ENCODE data around the gene ZC3H12D. TPM values are rescaled to one million over a fixed set of nuclear protein-coding genes. Genes with fewer than 3 reads are reported as not detected.

The ZC3H12D gene
- total RNA-seq, 1 experiment from 2014 or later, result not detected

DNA sequence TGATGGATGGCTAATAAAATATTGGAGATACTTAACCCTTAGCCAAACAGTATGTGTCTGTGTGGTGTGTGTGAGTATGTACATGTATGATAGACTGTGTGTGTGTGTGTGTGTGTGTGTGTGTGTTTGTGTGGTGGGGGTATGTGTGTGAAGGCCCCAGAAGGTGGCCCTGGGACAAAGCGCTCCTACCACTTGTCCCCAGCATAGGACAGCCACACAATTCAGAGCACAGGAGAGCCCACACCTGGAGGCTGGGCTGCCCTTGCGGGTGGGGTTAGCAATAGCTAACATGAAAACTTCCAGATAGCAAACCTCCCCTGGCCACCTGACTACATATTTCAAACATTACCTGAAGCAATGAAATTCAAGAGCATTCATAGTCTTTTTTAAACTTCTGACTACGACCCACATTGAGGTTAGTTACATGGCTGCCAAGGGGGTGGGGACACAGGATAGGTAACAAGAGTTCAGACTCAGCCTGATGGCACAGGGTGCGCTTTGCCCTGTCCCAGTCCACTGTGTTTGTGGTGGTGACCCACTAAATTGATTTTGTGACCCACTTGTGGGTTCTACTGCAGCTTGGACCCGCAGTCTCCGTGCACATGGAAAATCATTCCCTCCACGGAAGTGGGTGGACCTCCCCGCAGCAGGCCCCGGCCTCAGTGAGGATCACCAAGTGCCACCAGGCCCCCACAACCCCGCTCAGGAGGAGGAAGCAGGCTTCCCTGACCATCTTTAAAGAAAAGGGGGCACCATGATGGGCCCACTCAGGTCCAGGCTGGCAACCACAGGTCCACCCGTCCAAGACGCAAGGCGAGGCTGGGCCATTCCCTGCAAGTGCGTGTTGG is 34.8 kb downstream of the ZC3H12D start:
- TF ChIP-seq CTCF (IDR thresholded peaks at IDR 0.05; ENCODE audit: unreplicated experiment), result no peak
- intact Hi-C loops (cut with micrococcal nuclease), result no loop called here
- DNase-seq (ENCODE audit: unreplicated experiment), result no peak
- CTCF ChIA-PET, result interaction anchor here (0.6 to 1.0 kb wide), 2 partner anchors 42 to 249 kb away, joined by 3 to 6 read pairs; no protein-coding TSS in a partner anchor
- Mint-ChIP-seq H3K27ac (ENCODE audit: low read depth, unreplicated experiment) (no peak overlapping the region), H3K4me1 (ENCODE audit: insufficient read depth, unreplicated experiment) (peaks cover 3% of the 10 kb centered on the region), H3K27me3 (ENCODE audit: insufficient read depth, unreplicated experiment) (no peaks in the 10 kb centered on the region), H3K36me3 (ENCODE audit: insufficient read depth, unreplicated experiment) (no peaks in the 10 kb centered on the region), H3K9me3 (ENCODE audit: unreplicated experiment) (no peaks in the 10 kb centered on the region), H3K4me3 (ENCODE audit: unreplicated experiment) (no peak overlapping the region)
- POLR2A ChIA-PET, result no interaction called here
- BruUV-seq (replicated peaks), result no TSS peak

DNA sequence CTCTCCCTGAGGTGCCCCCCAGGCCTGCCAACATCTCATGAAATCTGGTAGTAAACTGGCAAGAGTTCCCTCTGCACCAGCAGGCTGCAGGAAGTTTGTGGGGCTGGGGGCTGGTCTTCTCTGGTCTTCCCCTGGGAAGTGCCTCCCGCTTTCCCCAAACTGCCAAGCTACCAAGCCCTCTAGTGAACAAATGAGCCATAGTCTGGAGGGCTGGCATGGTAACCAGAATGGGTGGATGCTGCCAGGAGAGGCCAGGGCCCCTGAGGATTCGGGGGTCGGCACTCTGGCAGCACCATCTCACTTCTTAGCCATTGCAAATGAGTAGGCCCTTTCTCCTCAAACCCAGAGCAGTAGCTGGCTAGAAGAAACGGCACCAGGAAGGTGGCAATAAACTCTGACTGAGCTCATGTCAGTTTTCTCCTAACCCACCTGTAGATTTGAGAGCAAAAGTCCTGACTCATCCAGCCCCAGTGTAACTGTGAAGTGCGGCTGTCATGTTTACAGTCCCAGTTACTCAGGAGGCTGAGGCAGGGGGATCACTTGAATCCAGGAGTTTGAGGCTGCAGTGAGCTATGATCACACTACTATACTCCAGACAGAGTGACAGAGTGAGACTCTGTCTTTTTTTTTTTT is 35.9 kb downstream of the ZC3H12D start:
- no peaks in the 10 kb centered on the region for H3K27me3 Mint-ChIP-seq (ENCODE audit: insufficient read depth, unreplicated experiment)
- no peak for DNase-seq (ENCODE audit: unreplicated experiment)
- H3K36me3 Mint-ChIP-seq (ENCODE audit: insufficient read depth, unreplicated experiment), result no peaks in the 10 kb centered on the region
- no peaks in the 10 kb centered on the region for H3K9me3 Mint-ChIP-seq (ENCODE audit: unreplicated experiment)
- no peaks in the 10 kb centered on the region for H3K4me1 Mint-ChIP-seq (ENCODE audit: insufficient read depth, unreplicated experiment)
- intact Hi-C loops (cut with micrococcal nuclease), result no loop called here
- ChIA-PET CTCF (interaction anchor here (1.0 kb wide), 1 partner anchor 43 kb away, joined by 3 read pairs; no protein-coding TSS in a partner anchor), POLR2A (no interaction called here)
- H3K4me3 Mint-ChIP-seq (ENCODE audit: unreplicated experiment), result no peak overlapping the region
- TF ChIP-seq CTCF (IDR thresholded peaks at IDR 0.05; ENCODE audit: unreplicated experiment), result no peak
- no peak overlapping the region for H3K27ac Mint-ChIP-seq (ENCODE audit: low read depth, unreplicated experiment)
- BruUV-seq (replicated peaks), result no TSS peak

- H3K9me3 Mint-ChIP-seq (ENCODE audit: unreplicated experiment), result no peaks in the 10 kb centered on the region
- intact Hi-C loops (cut with micrococcal nuclease), result no loop called here
- no peak for TF ChIP-seq CTCF (IDR thresholded peaks at IDR 0.05; ENCODE audit: unreplicated experiment)
- H3K27ac Mint-ChIP-seq (ENCODE audit: low read depth, unreplicated experiment), result no peak overlapping the region
- no peak overlapping the region for H3K4me3 Mint-ChIP-seq (ENCODE audit: unreplicated experiment)
- no peak for DNase-seq (ENCODE audit: unreplicated experiment)
- ChIA-PET CTCF (interaction anchor here (2.3 to 3.2 kb wide), 2 partner anchors 13 to 15 kb away, joined by 5 to 14 read pairs; no protein-coding TSS in a partner anchor), POLR2A (interaction anchor here (0.7 kb wide), 1 partner anchor 15 kb away, joined by 3 read pairs; no protein-coding TSS in a partner anchor)
- H3K4me1 Mint-ChIP-seq (ENCODE audit: insufficient read depth, unreplicated experiment), result no peaks in the 10 kb centered on the region
- no TSS peak for BruUV-seq (replicated peaks)
- H3K36me3 Mint-ChIP-seq (ENCODE audit: insufficient read depth, unreplicated experiment), result no peaks in the 10 kb centered on the region
- no peaks in the 10 kb centered on the region for H3K27me3 Mint-ChIP-seq (ENCODE audit: insufficient read depth, unreplicated experiment)
These were observed 37.9 kb downstream of the ZC3H12D start for GRCh38 chr6:149446791-149447376.

- DNase-seq (ENCODE audit: unreplicated experiment), result no peak
- Mint-ChIP-seq H3K27me3 (ENCODE audit: insufficient read depth, unreplicated experiment) (no peaks in the 10 kb centered on the region), H3K4me1 (ENCODE audit: insufficient read depth, unreplicated experiment) (no peaks in the 10 kb centered on the region), H3K9me3 (ENCODE audit: unreplicated experiment) (no peaks in the 10 kb centered on the region), H3K4me3 (ENCODE audit: unreplicated experiment) (no peak overlapping the region), H3K27ac (ENCODE audit: low read depth, unreplicated experiment) (no peak overlapping the region), H3K36me3 (ENCODE audit: insufficient read depth, unreplicated experiment) (no peaks in the 10 kb centered on the region)
- intact Hi-C loops (cut with micrococcal nuclease), result no loop called here
- ChIA-PET POLR2A (no interaction called here), CTCF (interaction anchor here (0.5 to 3.2 kb wide), 2 partner anchors 14 to 479 kb away, joined by 3 to 14 read pairs; no protein-coding TSS in a partner anchor)
- BruUV-seq (replicated peaks), result no TSS peak
- no peak for TF ChIP-seq CTCF (IDR thresholded peaks at IDR 0.05; ENCODE audit: unreplicated experiment)
These were observed 39.2 kb downstream of the ZC3H12D start for GRCh38 chr6:149445573-149445972.
